Measurements from ENCODE around the gene PFKP. TPM values are rescaled to one million over a fixed set of nuclear protein-coding genes. Genes with fewer than 3 reads are reported as not detected.
A peak's percentile ranks its signal among the peaks of the same experiment; 100 is the strongest.

Gene PFKP
- total RNA-seq, 1 donor from 2014 or later = 361 TPM

- no peaks in the 10 kb centered on the region for H3K9me3 Mint-ChIP-seq (ENCODE audit: unreplicated experiment)
- H3K36me3 Mint-ChIP-seq (ENCODE audit: low read depth, unreplicated experiment) = peaks cover 15% of the 10 kb centered on the region
- Histone ChIP-seq H3K4me1 (ENCODE audit: insufficient read depth, low read length) (peaks cover 17% of the 10 kb centered on the region), H3K9ac (ENCODE audit: low read length) (no peak overlapping the region), H2AFZ (ENCODE audit: low read depth, low read length) (no peak overlapping the region), H3K27ac (ENCODE audit: low read depth, low read length) (no peak overlapping the region), H3K27me3 (ENCODE audit: insufficient read depth, low read length) (no peaks in the 10 kb centered on the region), H3K79me2 (ENCODE audit: insufficient read depth, low read length) (peaks cover 82% of the 10 kb centered on the region), H4K20me1 (ENCODE audit: insufficient read depth, low read length) (peaks cover 26% of the 10 kb centered on the region), H3K4me3 (ENCODE audit: insufficient read depth, low read depth, low read length) (no peak overlapping the region), H3K9me3 (ENCODE audit: insufficient read depth, low read depth, low read length) (no peaks in the 10 kb centered on the region), H3K36me3 (ENCODE audit: insufficient read depth, low read length) (peaks cover 10% of the 10 kb centered on the region), H3K4me2 (ENCODE audit: low read length) (no peak overlapping the region)
- no peak overlapping the region for H3K27ac Mint-ChIP-seq (ENCODE audit: unreplicated experiment)
- TF ChIP-seq EZH2 (IDR thresholded peaks at IDR 0.05; ENCODE audit: insufficient read depth, low read length) (no peak), CTCF (IDR thresholded peaks at IDR 0.05; ENCODE audit: insufficient read depth, low read depth, low read length) (no peak)
- FAIRE-seq (no peak), DNase-seq (ENCODE audit: low read depth) (no peak)
- no peaks in the 10 kb centered on the region for H3K27me3 Mint-ChIP-seq (ENCODE audit: low read depth, unreplicated experiment)
- peaks cover 22% of the 10 kb centered on the region for H3K4me1 Mint-ChIP-seq (ENCODE audit: low read depth, unreplicated experiment)
- H3K4me3 Mint-ChIP-seq (ENCODE audit: unreplicated experiment) = no peak overlapping the region
These were observed 18.6 kb downstream of the PFKP start for GRCh38 chr10:3085785-3086567.

- Histone ChIP-seq H3K9me3 (ENCODE audit: insufficient read depth, low read depth, low read length) (no peaks in the 10 kb centered on the region), H3K27ac (ENCODE audit: low read depth, low read length) (peak overlapping the region; percentile 83), H3K4me1 (ENCODE audit: insufficient read depth, low read length) (peaks cover 44% of the 10 kb centered on the region), H3K27me3 (ENCODE audit: insufficient read depth, low read length) (no peaks in the 10 kb centered on the region), H2AFZ (ENCODE audit: low read depth, low read length) (no peak overlapping the region), H3K4me3 (ENCODE audit: insufficient read depth, low read depth, low read length) (no peak overlapping the region), H4K20me1 (ENCODE audit: insufficient read depth, low read length) (peaks cover 7% of the 10 kb centered on the region), H3K4me2 (ENCODE audit: low read length) (peak overlapping the region; percentile 65), H3K9ac (ENCODE audit: low read length) (peak overlapping the region; percentile 49), H3K79me2 (ENCODE audit: insufficient read depth, low read length) (peaks cover 74% of the 10 kb centered on the region), H3K36me3 (ENCODE audit: insufficient read depth, low read length) (no peaks in the 10 kb centered on the region)
- Mint-ChIP-seq H3K36me3 (ENCODE audit: low read depth, unreplicated experiment) (peaks cover 28% of the 10 kb centered on the region), H3K4me3 (ENCODE audit: unreplicated experiment) (no peak overlapping the region), H3K4me1 (ENCODE audit: low read depth, unreplicated experiment) (peaks cover 61% of the 10 kb centered on the region), H3K27ac (ENCODE audit: unreplicated experiment) (peak overlapping the region; percentile 93), H3K9me3 (ENCODE audit: unreplicated experiment) (no peaks in the 10 kb centered on the region), H3K27me3 (ENCODE audit: low read depth, unreplicated experiment) (no peaks in the 10 kb centered on the region)
- FAIRE-seq = no peak
- no peak for TF ChIP-seq CTCF (IDR thresholded peaks at IDR 0.05; ENCODE audit: insufficient read depth, low read depth, low read length)
- TF ChIP-seq EZH2 (IDR thresholded peaks at IDR 0.05; ENCODE audit: insufficient read depth, low read length) = no peak
- DNase-seq (ENCODE audit: low read depth) = no peak
These were observed 23.0 kb downstream of the PFKP start for GRCh38 chr10:3090388-3090787.

All from astrocyte (in vitro differentiated cells and primary cell).